Limb (tissue), 2 donors: ENCODE results near the gene NKAPL.

Source experiments
- DNase-seq, 2 donors: peaks; one replicate each; pipeline ENCODE4 v3.0.0-alpha.2; 2016; ENCODE audit errors: extremely low spot score in 2 of 2

NKAPL gene

GRCh38 chr6:28258877-28259777, at the start of gene NKAPL:
NKAPL (plus strand) TSS chr6:28259297; CDS start chr6:28259372, 75 bp downstream.
- peak; percentile 64 to 75 for DNase-seq

- no peak for DNase-seq
These were observed 49.2 kb upstream of the NKAPL start for GRCh38 chr6:28209753-28210535.

DNA sequence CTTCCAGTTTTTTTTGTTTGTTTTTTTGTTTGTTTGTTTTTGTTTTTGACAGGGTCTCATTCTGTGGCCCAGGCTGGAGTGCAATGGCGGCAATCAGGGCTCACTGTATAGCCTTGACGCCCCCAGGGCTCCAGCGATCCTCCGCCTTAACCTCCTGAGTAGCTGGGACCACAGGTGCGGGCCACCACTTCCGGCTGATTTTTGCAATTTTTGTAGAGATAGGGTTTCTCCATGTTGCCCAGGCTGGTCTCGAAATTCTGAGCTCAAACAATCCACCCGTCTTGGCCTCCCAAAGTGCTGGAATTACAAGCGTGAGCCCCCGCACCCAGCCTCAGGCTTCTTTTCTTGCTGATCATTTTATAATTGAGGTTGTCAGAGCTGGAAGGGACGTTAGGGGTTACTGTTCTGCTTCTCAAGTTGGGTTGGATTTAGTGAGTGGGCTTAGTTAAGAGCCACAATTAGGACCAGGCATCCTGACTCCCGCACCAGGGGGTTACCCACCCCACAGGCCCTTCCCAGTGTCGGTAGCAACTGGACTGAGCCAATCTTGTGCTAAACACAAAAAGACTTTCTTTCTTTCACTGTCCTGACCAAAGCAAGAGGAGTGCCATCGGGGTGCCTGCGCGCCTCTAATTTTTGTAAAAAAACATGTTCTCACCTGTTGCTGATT, 47.1 kb upstream of the NKAPL start:
- DNase-seq = no peak

DNA sequence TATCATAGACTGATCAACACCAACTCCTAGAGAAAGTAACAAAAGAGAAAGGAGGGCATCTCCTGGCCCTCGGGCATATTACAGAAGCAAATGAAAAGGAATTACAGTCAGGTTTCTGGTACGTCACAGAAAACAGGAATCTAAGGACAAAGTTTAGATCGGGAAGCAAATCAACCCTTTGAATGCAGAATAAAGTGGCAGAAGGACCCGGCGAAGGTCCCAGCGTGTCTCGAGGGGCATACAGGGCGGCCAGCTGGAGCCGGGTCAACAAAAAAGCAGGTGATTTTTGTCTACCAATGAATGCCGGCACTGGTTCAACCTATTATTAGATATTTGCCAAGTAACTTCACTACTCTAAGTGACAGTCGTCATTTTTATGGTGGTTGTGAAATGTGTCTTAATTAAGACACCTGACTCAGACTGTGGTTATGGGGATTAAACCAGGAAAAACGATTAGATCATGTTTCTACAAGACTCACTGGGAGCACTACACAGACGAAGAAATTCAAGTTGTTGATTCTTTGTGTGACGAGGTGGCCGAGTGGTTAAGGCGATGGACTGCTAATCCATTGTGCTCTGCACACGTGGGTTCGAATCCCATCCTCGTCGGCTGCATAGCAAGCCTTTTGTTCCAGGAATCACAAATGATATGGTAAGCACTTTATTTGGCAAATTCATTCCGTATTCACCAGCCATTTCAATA, 46.4 kb upstream of the NKAPL start:
- peak in 1 of 2 donors; percentile 44 for DNase-seq

DNA sequence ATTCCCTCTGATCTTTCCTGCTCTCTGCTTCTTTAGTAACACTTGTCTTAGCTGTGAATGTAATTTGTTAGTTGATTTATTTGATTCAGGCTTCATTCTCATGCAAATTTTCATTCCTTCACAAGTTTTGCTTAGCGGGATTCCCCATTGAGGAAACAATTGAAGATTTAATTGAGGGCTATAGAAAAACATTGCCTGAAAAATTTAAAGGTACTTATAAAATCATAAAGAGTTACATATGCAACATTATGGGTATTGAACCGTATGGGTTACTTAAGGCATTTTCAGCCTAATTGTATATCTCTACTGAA, 45.9 kb upstream of the NKAPL start:
- no peak for DNase-seq

- no peak for DNase-seq
These were observed 43.7 kb upstream of the NKAPL start for GRCh38 chr6:28215425-28215824.

DNA sequence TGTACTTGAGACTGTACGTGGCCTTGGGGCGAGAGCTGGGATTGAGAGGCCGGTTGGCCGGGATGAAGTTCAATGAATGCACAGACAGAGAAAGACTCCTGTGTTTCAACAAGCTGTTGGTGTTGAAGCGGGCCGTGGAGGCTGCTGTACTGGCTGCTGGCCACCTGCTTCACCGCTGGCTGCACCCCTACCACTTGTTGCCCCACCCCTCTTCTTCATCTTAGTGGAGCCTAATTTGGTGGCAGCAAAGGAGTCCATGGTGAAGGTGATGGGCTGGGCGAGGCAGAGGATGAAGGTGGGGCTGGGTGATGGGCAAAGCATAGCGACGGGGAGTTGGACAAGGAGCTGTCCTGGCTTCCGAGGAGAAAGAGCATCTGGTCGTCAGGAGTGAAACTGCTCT, 41.2 kb upstream of the NKAPL start:
- DNase-seq = no peak

GRCh38 chr6:28218312-28219248, 40.5 kb upstream of the NKAPL start:
- peak; percentile 45 to 76 for DNase-seq

GRCh38 chr6:28220257-28221133, 38.6 kb upstream of the NKAPL start:
- DNase-seq = no peak

GRCh38 chr6:28224131-28225055, 34.7 kb upstream of the NKAPL start:
- DNase-seq = no peak

GRCh38 chr6:28225056-28225834, 33.9 kb upstream of the NKAPL start, which contains the start of gene ZSCAN9:
ZSCAN9 (plus strand) TSS chr6:28225275; CDS start chr6:28227085, 1,810 bp downstream.
- DNase-seq = peak; percentile 87

DNA sequence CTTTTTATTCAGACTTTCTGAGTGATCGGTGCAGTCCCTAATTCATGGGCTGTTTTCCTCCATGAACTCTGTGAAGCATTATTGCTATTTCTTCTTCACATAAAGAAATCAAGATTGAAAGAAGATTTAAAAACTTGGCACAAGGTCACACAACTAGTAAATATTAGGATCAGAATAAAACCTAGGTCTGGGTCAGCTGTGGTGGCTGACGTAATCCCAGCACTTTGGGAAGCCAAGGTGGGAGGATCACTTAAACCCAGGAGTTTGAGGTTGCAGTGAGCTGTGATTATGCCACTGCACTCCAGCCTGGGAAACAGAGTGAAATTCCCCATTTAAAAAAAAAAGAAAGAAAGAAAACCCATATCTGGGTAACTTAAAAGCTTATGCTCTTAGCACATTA, 32.6 kb upstream of the NKAPL start:
- no peak for DNase-seq

DNA sequence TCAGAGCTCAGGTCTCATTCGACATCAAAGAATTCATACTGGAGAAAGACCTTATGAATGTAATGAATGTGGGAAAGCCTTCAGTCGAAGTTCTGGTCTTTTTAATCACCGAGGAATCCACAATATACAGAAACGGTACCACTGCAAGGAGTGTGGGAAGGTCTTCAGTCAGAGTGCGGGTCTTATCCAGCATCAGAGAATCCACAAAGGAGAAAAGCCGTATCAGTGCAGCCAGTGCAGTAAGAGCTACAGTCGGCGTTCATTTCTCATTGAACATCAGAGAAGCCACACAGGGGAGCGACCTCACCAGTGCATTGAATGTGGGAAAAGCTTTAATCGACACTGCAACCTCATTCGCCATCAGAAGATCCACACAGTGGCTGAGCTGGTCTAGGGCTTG, 26.3 kb upstream of the NKAPL start:
- no peak for DNase-seq

- no peak for DNase-seq
These were observed 23.1 kb upstream of the NKAPL start for GRCh38 chr6:28235912-28236452.

- DNase-seq = no peak
These were observed 19.5 kb upstream of the NKAPL start for GRCh38 chr6:28239636-28240035.

DNA sequence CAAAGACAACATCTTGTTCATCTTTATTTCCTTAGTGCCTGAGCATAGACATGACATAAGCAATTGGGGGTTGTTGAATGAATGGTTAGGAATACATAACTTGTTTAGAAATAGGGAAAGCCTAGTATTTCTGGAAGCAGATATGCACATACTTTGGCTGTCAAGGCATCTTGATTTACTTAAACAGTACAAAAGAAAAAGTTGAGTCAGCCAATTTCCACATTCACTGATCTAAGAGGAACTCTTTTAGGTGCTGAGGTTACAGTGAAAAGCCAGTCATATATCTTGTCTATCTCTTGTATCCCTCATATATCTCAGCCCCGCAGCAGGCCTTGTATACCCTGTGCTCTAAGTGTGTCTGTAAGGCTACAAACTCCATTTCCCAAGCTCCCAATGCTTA, 18.6 kb upstream of the NKAPL start:
- DNase-seq = no peak

DNA sequence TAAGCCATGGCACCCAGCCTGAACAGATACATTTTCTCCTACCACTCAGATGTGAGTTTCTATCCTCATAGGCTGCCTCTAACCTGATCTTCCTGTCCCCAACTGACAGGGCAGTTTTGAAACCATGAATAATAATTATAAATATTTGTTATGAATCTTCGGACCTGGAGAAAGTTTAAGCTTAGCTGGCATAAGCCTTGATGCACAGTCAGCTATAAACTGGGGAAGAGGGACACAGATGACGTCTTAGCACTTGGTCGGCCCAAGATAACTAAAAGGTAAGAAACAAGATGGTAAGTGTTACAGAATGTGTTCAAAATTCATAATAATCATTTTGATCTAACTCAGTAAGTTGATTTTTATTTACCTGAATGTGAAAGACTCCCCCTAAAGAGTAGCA, 15.2 kb upstream of the NKAPL start:
- no peak for DNase-seq
